ENCODE results near the gene IL27RA. TPM values are rescaled to one million over a fixed set of nuclear protein-coding genes. Genes with fewer than 3 reads are reported as not detected.
A peak's percentile ranks its signal among the peaks of the same experiment; 100 is the strongest.

The IL27RA gene
- polyA plus RNA-seq, 1 experiment = 6.6 TPM

GRCh38 chr19:14054099-14054498 is 22.5 kb downstream of the IL27RA start:
- Histone ChIP-seq H3K27me3 (ENCODE audit: control insufficient read depth, insufficient read depth, low read length) (peaks cover 3% of the 10 kb centered on the region; the same call in 1 of the 2 replicates), H3K36me3 (ENCODE audit: control insufficient read depth, insufficient read depth, low read length) (no peaks in the 10 kb centered on the region), H3K4me3 (ENCODE audit: low read depth, low read length) (no peak overlapping the region)
- DNase-seq (ENCODE audit: low read depth) = no peak
- POLR2A ChIA-PET = no interaction called here
- TF ChIP-seq CTCF (IDR thresholded peaks at IDR 0.05; ENCODE audit: insufficient read depth, low read depth, low read length) = no peak
- CTCF ChIA-PET = interaction anchor here (0.6 to 1.0 kb wide), 5 partner anchors 11 to 394 kb away, joined by 3 to 5 read pairs (median 3); no protein-coding TSS in a partner anchor

- ChIA-PET POLR2A (no interaction called here), CTCF (interaction anchor here (0.6 to 1.0 kb wide), 4 partner anchors 12 to 83 kb away, joined by 3 to 5 read pairs (median 3); no protein-coding TSS in a partner anchor)
These were observed 23.2 kb downstream of the IL27RA start for GRCh38 chr19:14054721-14055120.

GRCh38 chr19:14055396-14055795 is 23.8 kb downstream of the IL27RA start:
- H3K27me3 ChIP-seq (ENCODE audit: control insufficient read depth, insufficient read depth, low read length) = peaks cover 8% of the 10 kb centered on the region; the same call in 1 of the 2 replicates
- CTCF ChIA-PET = interaction anchor here (0.8 to 8.7 kb wide), 3 partner anchors 16 to 176 kb away, joined by 3 to 115 read pairs (median 3); partner anchors contain the start of gene MISP3
- no peaks in the 10 kb centered on the region for H3K36me3 ChIP-seq (ENCODE audit: control insufficient read depth, insufficient read depth, low read length)
- no peak for TF ChIP-seq CTCF (IDR thresholded peaks at IDR 0.05; ENCODE audit: insufficient read depth, low read depth, low read length)
- POLR2A ChIA-PET = no interaction called here
- no peak for DNase-seq (ENCODE audit: low read depth)
- no peak overlapping the region for H3K4me3 ChIP-seq (ENCODE audit: low read depth, low read length)

More at GRCh38 chr19:14054721-14055120, 23.2 kb downstream of the IL27RA start:
- H3K27me3 ChIP-seq (ENCODE audit: control insufficient read depth, insufficient read depth, low read length) = peaks cover 7% of the 10 kb centered on the region; the same call in 1 of the 2 replicates
- no peak overlapping the region for H3K4me3 ChIP-seq (ENCODE audit: low read depth, low read length)
- no peak for DNase-seq (ENCODE audit: low read depth)
- TF ChIP-seq CTCF (IDR thresholded peaks at IDR 0.05; ENCODE audit: insufficient read depth, low read depth, low read length) = no peak
- H3K36me3 ChIP-seq (ENCODE audit: control insufficient read depth, insufficient read depth, low read length) = no peaks in the 10 kb centered on the region

GRCh38 chr19:14056069-14056666 is 24.6 kb downstream of the IL27RA start:
- TF ChIP-seq CTCF (IDR thresholded peaks at IDR 0.05; ENCODE audit: insufficient read depth, low read depth, low read length) = no peak
- H3K4me3 ChIP-seq (ENCODE audit: low read depth, low read length) = no peak overlapping the region
- H3K27me3 ChIP-seq (ENCODE audit: control insufficient read depth, insufficient read depth, low read length) = peaks cover 8% of the 10 kb centered on the region; the same call in 1 of the 2 replicates
- DNase-seq (ENCODE audit: low read depth) = no peak
- ChIA-PET CTCF (interaction anchor here (0.8 to 8.7 kb wide), 7 partner anchors 13 to 177 kb away, joined by 3 to 115 read pairs (median 3); partner anchors contain the start of genes IL27RA and MISP3), POLR2A (no interaction called here)
- H3K36me3 ChIP-seq (ENCODE audit: control insufficient read depth, insufficient read depth, low read length) = no peaks in the 10 kb centered on the region

GRCh38 chr19:14056741-14057356 is 25.3 kb downstream of the IL27RA start:
- Histone ChIP-seq H3K36me3 (ENCODE audit: control insufficient read depth, insufficient read depth, low read length) (no peaks in the 10 kb centered on the region), H3K4me3 (ENCODE audit: low read depth, low read length) (peak overlapping the region; percentile 39), H3K27me3 (ENCODE audit: control insufficient read depth, insufficient read depth, low read length) (peaks cover 8% of the 10 kb centered on the region; the same call in 1 of the 2 replicates)
- no peak for DNase-seq (ENCODE audit: low read depth)
- ChIA-PET CTCF (interaction anchor here (0.6 to 8.7 kb wide), 8 partner anchors 11 to 177 kb away, joined by 3 to 115 read pairs (median 4); partner anchors contain the start of genes IL27RA and MISP3), POLR2A (interaction anchor here (0.7 kb wide), 1 partner anchor 60 kb away, joined by 3 read pairs; no protein-coding TSS in a partner anchor)
- TF ChIP-seq CTCF (IDR thresholded peaks at IDR 0.05; ENCODE audit: insufficient read depth, low read depth, low read length) = no peak

Data from BJ (cell line).